ENCODE measurements around the gene POLR2E.

Gene POLR2E

GRCh38 chr19:1053176-1054101 lies 41.7 kb downstream of the POLR2E start:
- no peak overlapping the region for H3K9ac ChIP-seq (ENCODE audit: low read depth, low read length, poor library complexity, severe bottlenecking)
- no peaks in the 10 kb centered on the region for H4K20me1 ChIP-seq (ENCODE audit: insufficient read depth, low read length, poor library complexity, severe bottlenecking)

GRCh38 chr19:1052349-1052975 lies 42.7 kb downstream of the POLR2E start:
- H3K9me3 ChIP-seq (ENCODE audit: insufficient read depth, low read depth, low read length): peaks cover 11% of the 10 kb centered on the region; the same call in 1 of the 2 replicates
- TF ChIP-seq CTCF (conservative IDR thresholded peaks at IDR 0.05; ENCODE audit: low read length): no peak
- no peak for TF ChIP-seq EZH2phosphoT487 (IDR thresholded peaks at IDR 0.05; ENCODE audit: borderline replicate concordance)
- H3K27me3 ChIP-seq (ENCODE audit: insufficient read depth, low read length, poor library complexity, severe bottlenecking): no peaks in the 10 kb centered on the region
- no peaks in the 10 kb centered on the region for H3K9me2 ChIP-seq (replicated peaks; ENCODE audit: low read depth, low read length)
- no peaks in the 10 kb centered on the region for H3K79me2 ChIP-seq (ENCODE audit: insufficient read depth, low read length)
- no peaks in the 10 kb centered on the region for H3K4me1 ChIP-seq (ENCODE audit: insufficient read depth, low read length, poor library complexity, severe bottlenecking)
- H4K20me1 ChIP-seq (ENCODE audit: insufficient read depth, low read length, poor library complexity, severe bottlenecking): no peaks in the 10 kb centered on the region
- no peak overlapping the region for H3K4me3 ChIP-seq (ENCODE audit: low read length, poor library complexity, severe bottlenecking)
- H3K9ac ChIP-seq (ENCODE audit: low read depth, low read length, poor library complexity, severe bottlenecking): no peak overlapping the region
- no peak overlapping the region for H2AFZ ChIP-seq (ENCODE audit: low read length)
- H3F3A ChIP-seq (ENCODE audit: low read depth): no peaks in the 10 kb centered on the region
- no peaks in the 10 kb centered on the region for H3K36me3 ChIP-seq (ENCODE audit: insufficient read depth, low read length)
- no peak overlapping the region for H3K4me2 ChIP-seq (ENCODE audit: low read depth, low read length, poor library complexity, severe bottlenecking)

More at GRCh38 chr19:1053176-1054101, 41.7 kb downstream of the POLR2E start:
- Histone ChIP-seq H3K36me3 (ENCODE audit: insufficient read depth, low read length) (no peaks in the 10 kb centered on the region), H2AFZ (ENCODE audit: low read length) (no peak overlapping the region), H3K9me3 (ENCODE audit: insufficient read depth, low read depth, low read length) (peaks cover 21% of the 10 kb centered on the region; the same call in 1 of the 2 replicates), H3K4me3 (ENCODE audit: low read length, poor library complexity, severe bottlenecking) (no peak overlapping the region), H3F3A (ENCODE audit: low read depth) (no peaks in the 10 kb centered on the region), H3K27me3 (ENCODE audit: insufficient read depth, low read length, poor library complexity, severe bottlenecking) (no peaks in the 10 kb centered on the region), H3K9me2 (replicated peaks; ENCODE audit: low read depth, low read length) (no peaks in the 10 kb centered on the region), H3K4me2 (ENCODE audit: low read depth, low read length, poor library complexity, severe bottlenecking) (no peak overlapping the region), H3K4me1 (ENCODE audit: insufficient read depth, low read length, poor library complexity, severe bottlenecking) (no peaks in the 10 kb centered on the region), H3K79me2 (ENCODE audit: insufficient read depth, low read length) (no peaks in the 10 kb centered on the region)
- no peak for TF ChIP-seq CTCF (conservative IDR thresholded peaks at IDR 0.05; ENCODE audit: low read length)
- TF ChIP-seq EZH2phosphoT487 (IDR thresholded peaks at IDR 0.05; ENCODE audit: borderline replicate concordance): no peak

- TF ChIP-seq CTCF (conservative IDR thresholded peaks at IDR 0.05; ENCODE audit: low read length) (no peak), EZH2phosphoT487 (IDR thresholded peaks at IDR 0.05; ENCODE audit: borderline replicate concordance) (no peak)
- Histone ChIP-seq H3K9me2 (replicated peaks; ENCODE audit: low read depth, low read length) (no peaks in the 10 kb centered on the region), H3K9me3 (ENCODE audit: insufficient read depth, low read depth, low read length) (peaks cover 6% of the 10 kb centered on the region; the same call in 1 of the 2 replicates), H4K20me1 (ENCODE audit: insufficient read depth, low read length, poor library complexity, severe bottlenecking) (no peaks in the 10 kb centered on the region), H3K36me3 (ENCODE audit: insufficient read depth, low read length) (no peaks in the 10 kb centered on the region), H3K79me2 (ENCODE audit: insufficient read depth, low read length) (no peaks in the 10 kb centered on the region), H2AFZ (ENCODE audit: low read length) (no peak overlapping the region), H3K4me2 (ENCODE audit: low read depth, low read length, poor library complexity, severe bottlenecking) (no peak overlapping the region), H3F3A (ENCODE audit: low read depth) (no peaks in the 10 kb centered on the region), H3K27me3 (ENCODE audit: insufficient read depth, low read length, poor library complexity, severe bottlenecking) (no peaks in the 10 kb centered on the region), H3K9ac (ENCODE audit: low read depth, low read length, poor library complexity, severe bottlenecking) (no peak overlapping the region), H3K4me3 (ENCODE audit: low read length, poor library complexity, severe bottlenecking) (no peak overlapping the region), H3K4me1 (ENCODE audit: insufficient read depth, low read length, poor library complexity, severe bottlenecking) (no peaks in the 10 kb centered on the region)
These were observed 43.4 kb downstream of the POLR2E start for GRCh38 chr19:1051791-1052190.

Data from Loucy (cell line).